ENCODE measurements around the gene CSAG1.
"Not testable (repeated sequence)": the region's sequence is repeated elsewhere in the genome, so short reads cannot be mapped to it uniquely, and the experiment has no call there.

The CSAG1 gene, protein sequence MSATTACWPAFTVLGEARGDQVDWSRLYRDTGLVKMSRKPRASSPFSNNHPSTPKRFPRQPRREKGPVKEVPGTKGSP

DNA sequence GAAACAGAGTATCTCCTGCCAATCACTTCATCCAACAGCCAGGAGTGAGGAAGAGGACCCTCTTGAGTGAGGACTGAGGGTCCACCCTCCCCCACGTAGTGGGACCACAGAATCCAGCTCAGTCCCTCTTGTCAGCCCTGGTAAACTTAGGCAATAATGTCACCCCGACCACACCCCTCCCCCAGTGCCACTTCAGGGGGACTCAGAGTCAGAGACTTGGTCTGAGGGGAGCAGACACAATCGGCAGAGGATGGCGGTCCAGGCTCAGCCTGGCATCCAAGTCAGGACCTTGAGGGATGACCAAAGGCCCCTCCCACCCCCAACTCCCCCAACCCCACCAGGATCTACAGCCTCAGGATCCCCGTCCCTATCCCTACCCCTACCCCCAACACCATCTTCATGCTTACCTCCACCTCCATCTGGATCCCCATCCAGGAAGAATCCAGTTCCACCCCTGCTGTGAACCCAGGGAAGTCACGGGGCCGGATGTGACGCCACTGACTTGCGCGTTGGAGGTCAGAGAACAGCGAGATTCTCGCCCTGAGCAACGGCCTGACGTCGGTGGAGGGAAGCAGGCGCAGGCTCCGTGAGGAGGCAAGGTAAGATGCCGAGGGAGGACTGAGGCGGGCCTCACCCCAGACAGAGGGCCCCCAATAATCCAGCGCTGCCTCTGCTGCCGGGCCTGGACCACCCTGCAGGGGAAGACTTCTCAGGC is at the start of gene CSAG1, which contains the start of gene MAGEA12:
TSS of gene CSAG1 (minus strand) at position 461 of the 715 bp plus-strand sequence. CDS start 1,261 bp downstream, outside the sequence.
TSS of gene MAGEA12 (plus strand) at position 497 of the 715 bp plus-strand sequence. CDS start 2,405 bp downstream, outside the sequence.
- no peak for DNase-seq (ENCODE audit: low read depth in 3 of 3)

DNA sequence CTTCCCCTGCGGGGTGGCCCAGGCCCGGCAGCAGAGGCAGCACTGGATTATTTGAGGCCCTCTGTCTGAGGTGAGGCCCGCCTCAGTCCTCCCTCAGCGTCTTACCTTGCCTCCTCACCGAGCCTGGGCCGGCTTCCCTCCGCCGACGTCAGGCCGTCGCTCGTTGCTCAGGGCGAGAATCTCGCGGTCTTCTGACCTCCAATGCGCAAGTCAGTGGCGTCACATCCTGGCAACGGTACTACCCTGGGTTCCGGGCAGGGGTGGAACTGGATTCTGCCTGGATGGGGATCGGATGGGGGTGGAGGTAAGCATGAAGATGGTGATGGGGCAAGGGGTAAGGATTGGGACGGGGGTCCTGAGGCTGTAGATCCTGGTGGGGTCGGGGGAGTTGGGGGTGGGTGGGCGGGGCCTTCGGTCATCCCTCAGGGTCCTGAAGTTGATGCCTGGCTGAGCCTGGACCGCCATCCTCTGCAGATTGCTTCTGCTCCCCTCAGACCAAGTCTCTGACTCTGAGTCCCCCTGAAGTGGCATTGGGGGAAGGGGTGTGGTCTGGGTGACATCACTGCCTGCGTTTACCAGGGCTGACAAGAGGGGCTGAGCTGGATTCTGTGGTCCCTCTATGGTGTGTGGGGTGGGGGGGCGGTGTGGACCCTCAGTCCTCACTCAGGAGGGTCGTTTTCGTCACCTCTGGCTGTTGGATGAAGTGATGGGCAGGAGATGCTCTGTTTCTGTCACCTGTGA is 36.2 kb upstream of the CSAG1 start, which contains the start of gene MAGEA6:
TSS of gene MAGEA6 (minus strand) at position 141 of the 741 bp plus-strand sequence. CDS start 2,039 bp downstream, outside the sequence.
- DNase-seq (ENCODE audit: low read depth in 3 of 3), result not testable (repeated sequence)

DNA sequence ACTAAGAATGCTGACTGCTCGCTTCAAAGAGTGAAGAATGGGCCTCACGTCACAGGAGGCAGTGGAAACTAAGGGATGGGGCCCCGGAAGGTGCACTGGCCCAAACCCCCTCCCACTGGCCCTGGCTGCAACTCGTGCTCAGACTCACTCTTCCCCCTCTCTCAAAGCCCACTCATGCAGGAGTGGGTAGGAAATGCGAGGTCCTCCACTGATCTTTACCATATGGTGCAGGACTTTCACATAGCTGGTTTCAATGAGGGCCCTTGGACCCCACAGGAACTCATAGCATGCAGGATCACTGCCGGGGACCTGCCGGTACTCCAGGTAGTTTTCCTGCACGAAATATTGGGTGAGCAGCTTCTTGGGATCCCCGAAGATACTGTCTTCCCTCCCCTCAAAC is 33.0 kb upstream of the CSAG1 start:
- not testable (repeated sequence) for DNase-seq (ENCODE audit: low read depth in 3 of 3)

DNA sequence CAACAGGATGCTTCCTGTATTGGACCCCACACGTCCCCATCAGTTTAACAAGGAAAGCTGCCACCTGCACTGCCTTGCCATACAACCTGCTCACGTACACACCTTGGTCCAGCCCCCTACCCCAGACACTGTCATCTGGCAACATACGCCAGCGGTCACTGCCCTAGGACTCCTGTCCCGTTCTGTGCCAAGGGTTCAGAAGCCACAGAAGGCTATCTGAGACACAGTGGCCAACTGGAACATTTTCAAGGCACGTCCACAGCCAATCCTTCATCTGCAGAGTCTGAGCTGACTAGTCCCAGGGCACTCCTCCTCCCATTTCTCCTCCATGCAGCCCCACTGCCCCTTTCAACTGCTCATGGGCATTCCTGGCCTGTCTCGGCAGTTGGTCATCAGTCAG is 28.1 kb upstream of the CSAG1 start:
- not testable (repeated sequence) for DNase-seq (ENCODE audit: low read depth in 3 of 3)

DNA sequence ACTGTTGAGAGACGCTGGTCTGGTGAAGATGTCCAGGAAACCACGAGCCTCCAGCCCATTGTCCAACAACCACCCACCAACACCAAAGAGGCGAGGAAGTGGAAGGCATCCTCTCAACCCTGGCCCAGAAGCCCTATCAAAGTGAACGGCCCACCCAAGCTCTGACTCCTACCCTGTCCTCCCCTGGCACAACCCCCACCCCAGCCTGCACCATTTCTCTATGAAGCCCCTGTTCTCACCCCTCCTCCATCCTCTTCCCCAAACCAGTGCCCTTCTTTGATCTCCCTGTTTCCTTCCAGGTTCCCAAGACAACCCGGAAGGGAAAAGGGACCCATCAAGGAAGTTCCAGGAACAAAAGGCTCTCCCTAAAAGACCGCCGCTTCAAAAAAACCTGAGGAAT is 26.0 kb upstream of the CSAG1 start:
- DNase-seq (ENCODE audit: low read depth in 3 of 3), result not testable (repeated sequence)

DNA sequence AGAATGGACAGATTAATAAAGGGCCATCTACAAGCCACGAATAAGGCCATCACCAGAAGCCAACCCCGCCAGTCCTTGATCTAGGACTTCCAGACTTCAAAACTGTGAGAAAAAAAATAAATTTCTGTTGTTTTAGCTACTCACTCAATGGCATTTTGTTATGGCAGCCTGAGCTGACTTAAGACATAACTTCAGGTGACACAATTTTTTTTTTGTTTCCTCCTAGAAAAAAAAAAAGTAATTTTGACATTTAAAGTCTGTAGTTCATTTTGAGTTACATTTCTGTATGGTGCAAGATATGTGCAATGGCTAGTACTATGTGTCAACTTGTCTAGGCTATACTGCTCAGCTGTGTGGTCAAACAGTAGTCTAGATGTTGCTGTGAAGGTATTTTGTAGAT is 25.4 kb upstream of the CSAG1 start, which contains the start of gene CSAG3:
TSS of gene CSAG3 (plus strand) at position 301 of the 400 bp plus-strand sequence.
- DNase-seq (ENCODE audit: low read depth in 3 of 3), result not testable (repeated sequence)

DNA sequence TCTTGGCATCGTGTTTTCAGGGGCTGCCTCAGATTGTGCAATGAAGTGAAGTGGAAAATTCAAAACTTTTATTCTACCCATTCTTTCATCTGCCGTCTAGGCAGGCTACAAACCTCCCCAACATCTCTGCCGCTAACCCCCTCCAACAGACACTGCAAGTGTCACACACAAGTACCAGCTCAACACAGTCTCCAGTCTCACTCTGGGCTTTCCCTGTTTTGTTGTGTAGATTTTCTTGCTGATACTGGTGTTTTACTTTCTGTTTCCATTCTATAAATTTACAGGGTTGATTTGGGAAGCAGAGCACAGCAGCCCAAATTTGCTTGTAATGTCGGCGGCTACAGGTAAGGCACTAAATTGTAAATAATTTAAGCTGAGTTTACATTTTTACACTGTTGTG is 21.4 kb upstream of the CSAG1 start:
- DNase-seq (ENCODE audit: low read depth in 3 of 3), result not testable (repeated sequence)

DNA sequence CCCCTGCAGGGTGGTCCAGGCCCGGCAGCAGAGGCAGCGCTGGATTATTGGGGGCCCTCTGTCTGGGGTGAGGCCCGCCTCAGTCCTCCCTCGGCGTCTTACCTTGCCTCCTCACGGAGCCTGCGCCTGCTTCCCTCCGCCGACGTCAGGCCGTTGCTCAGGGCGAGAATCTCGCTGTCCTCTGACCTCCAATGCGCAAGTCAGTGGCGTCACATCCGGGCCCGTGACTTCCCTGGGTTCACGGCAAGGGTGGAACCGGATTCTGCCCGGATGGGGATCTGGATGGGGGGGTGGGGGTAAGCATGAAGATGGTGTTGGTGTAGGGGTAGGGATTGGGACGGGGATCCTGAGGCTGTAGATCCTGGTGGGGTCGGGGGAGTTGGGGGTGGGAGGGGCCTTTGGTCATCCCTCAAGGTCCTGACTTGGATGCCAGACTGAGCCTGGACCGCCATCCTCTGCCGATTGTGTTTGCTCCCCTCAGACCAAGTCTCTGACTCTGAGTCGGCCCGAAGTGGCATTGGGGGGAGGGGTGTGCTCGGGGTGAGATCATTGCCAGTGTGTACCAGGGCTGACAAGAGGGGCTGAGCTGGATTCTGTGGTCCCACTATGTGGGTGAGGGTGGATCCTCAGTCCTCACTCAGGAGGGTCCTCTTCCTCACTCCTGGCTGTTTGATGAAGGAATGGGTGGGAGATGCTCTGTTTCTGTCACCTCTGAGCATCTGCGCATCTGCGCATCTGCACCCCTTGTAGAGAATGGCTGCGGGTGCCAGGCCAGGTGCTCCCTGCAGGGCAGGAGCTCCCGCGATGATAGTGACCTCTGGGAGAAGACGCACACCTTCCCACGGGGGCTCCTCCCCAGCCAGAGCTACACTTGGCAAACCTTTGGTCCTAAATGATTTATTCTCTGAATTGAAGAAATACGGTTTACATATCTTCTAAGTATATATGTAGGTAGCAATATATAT is 20.4 kb upstream of the CSAG1 start, which contains the start of gene MAGEA2:
TSS of gene MAGEA2 (minus strand) at position 157 of the 965 bp plus-strand sequence. CDS start 2,479 bp downstream, outside the sequence.
- DNase-seq (ENCODE audit: low read depth in 3 of 3), result not testable (repeated sequence)

DNA sequence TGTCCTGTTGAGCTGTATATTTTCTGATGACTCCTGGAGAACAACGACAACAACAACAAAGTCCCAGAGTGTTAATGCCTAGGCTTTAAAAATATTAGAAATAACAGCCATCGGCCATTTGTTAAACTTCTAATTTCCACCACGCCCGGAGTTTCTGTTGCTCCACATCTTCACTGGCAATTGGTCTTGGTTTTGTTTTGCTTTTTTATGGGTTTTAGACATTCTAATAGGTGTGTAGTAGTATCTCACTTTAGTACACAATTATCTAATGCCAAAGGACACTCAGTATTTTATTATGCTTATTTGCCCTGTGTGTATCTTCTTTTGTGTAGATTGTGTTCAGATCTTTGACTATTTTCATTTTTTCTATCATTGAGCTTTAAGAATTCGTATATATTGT is 5.0 kb upstream of the CSAG1 start:
- DNase-seq (ENCODE audit: low read depth in 3 of 3), result no peak

DNA sequence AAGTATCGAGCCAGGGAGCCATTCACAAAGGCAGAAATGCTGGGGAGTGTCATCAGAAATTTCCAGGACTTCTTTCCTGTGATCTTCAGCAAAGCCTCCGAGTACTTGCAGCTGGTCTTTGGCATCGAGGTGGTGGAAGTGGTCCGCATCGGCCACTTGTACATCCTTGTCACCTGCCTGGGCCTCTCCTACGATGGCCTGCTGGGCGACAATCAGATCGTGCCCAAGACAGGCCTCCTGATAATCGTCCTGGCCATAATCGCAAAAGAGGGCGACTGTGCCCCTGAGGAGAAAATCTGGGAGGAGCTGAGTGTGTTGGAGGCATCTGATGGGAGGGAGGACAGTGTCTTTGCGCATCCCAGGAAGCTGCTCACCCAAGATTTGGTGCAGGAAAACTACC is 3.0 kb upstream of the CSAG1 start:
- DNase-seq (ENCODE audit: low read depth in 3 of 3), result not testable (repeated sequence)

DNA sequence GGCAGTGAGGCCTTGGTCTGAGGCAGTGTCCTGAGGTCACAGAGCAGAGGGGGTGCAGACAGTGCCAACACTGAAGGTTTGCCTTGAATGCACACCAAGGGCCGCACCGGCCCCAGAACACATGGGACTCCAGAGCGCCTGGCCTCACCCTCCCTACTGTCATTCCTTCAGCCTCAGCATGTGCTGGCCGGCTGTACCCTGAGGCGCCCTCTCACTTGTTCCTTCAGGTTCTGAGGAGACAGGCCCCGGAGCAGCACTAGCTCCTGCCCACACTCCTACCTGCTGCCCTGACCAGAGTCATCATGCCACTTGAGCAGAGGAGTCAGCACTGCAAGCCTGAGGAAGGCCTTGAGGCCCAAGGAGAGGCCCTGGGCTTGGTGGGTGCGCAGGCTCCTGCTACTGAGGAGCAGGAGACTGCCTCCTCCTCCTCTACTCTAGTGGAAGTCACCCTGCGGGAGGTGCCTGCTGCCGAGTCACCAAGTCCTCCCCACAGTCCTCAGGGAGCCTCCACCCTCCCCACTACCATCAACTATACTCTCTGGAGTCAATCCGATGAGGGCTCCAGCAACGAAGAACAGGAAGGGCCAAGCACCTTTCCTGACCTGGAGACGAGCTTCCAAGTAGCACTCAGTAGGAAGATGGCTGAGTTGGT is 2.5 kb upstream of the CSAG1 start:
- no peak for DNase-seq (ENCODE audit: low read depth in 3 of 3)

DNA sequence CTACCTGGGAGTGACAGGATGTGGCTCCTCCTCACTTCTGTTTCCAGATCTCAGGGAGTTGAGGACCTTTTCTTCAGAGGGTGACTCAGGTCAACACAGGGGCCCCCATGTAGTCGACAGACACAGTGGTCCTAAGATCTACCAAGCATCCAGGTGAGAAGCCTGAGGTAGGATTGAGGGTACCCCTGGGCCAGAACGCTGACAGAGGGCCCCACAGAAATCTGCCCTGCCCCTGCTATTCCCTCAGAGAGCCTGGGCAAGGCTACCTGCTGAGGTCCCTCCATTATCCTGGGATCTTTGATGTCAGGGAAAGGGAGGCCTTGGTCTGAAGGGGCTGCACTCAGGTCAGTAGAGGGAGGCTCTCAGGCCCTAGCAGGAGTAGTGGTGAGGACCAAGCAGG is 1.6 kb upstream of the CSAG1 start:
- no peak for DNase-seq (ENCODE audit: low read depth in 3 of 3)

DNA sequence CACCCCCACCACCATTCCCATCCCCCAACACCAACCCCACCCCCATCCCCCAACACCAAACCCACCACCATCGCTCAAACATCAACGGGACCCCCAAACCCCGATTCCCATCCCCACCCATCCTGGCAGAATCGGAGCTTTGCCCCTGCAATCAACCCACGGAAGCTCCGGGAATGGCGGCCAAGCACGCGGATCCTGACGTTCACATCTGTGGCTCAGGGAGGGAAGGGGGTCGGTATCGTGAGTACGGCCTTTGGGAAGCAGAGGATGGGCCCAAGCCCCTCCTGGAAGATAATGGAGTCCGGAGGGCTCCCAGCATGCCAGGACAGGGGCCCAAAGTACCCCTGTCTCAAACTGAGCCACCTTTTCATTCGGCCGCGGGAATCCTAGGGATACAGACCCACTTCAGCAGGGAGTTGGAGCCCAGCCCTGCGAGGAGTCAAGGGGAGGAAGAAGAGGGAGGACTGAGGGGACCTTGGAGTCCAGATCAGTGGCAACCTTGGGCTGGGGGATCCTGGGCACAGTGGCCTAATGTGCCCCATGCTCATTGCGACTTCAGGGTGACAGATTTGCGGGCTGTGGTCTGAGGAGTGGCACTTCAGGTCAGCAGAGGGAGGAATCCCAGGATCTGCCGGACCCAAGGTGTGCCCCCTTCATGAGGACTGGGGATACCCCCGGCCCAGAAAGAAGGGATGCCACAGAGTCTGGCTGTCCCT is 780 bp upstream of the CSAG1 start:
- not testable (repeated sequence) for DNase-seq (ENCODE audit: low read depth in 3 of 3)

DNA sequence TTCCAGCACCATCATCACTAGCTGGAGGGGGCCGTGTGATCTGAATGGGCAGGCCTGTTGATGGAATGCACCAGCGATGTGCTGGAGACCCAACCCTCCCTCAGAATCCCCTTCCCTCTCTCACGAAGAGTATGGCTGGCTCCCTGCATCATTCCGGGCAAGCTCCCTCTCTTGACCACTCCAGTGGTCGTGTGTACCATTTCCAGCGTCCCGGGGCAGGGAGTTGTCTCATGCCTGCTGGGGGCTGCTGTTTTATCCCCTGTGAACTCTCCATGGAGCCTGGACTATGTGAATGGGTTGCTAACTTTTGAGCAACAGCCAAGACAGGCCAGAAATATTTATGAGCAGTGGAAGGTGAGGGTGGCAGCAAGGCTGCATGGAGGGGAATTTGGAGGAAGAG is 8.1 kb downstream of the CSAG1 start:
- no peak for DNase-seq (ENCODE audit: low read depth in 3 of 3)

DNA sequence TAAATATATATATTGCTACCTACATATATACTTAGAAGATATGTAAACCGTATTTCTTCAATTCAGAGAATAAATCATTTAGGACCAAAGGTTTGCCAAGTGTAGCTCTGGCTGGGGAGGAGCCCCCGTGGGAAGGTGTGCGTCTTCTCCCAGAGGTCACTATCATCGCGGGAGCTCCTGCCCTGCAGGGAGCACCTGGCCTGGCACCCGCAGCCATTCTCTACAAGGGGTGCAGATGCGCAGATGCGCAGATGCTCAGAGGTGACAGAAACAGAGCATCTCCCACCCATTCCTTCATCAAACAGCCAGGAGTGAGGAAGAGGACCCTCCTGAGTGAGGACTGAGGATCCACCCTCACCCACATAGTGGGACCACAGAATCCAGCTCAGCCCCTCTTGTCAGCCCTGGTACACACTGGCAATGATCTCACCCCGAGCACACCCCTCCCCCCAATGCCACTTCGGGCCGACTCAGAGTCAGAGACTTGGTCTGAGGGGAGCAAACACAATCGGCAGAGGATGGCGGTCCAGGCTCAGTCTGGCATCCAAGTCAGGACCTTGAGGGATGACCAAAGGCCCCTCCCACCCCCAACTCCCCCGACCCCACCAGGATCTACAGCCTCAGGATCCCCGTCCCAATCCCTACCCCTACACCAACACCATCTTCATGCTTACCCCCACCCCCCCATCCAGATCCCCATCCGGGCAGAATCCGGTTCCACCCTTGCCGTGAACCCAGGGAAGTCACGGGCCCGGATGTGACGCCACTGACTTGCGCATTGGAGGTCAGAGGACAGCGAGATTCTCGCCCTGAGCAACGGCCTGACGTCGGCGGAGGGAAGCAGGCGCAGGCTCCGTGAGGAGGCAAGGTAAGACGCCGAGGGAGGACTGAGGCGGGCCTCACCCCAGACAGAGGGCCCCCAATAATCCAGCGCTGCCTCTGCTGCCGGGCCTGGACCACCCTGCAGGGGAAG is 19.4 kb downstream of the CSAG1 start, which contains the start of gene MAGEA2B:
TSS of gene MAGEA2B (plus strand) at position 814 of the 973 bp plus-strand sequence. CDS start 2,479 bp downstream, outside the sequence.
- not testable (repeated sequence) for DNase-seq (ENCODE audit: low read depth in 3 of 3)

DNA sequence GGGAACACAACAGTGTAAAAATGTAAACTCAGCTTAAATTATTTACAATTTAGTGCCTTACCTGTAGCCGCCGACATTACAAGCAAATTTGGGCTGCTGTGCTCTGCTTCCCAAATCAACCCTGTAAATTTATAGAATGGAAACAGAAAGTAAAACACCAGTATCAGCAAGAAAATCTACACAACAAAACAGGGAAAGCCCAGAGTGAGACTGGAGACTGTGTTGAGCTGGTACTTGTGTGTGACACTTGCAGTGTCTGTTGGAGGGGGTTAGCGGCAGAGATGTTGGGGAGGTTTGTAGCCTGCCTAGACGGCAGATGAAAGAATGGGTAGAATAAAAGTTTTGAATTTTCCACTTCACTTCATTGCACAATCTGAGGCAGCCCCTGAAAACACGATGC is 20.3 kb downstream of the CSAG1 start:
- not testable (repeated sequence) for DNase-seq (ENCODE audit: low read depth in 3 of 3)

DNA sequence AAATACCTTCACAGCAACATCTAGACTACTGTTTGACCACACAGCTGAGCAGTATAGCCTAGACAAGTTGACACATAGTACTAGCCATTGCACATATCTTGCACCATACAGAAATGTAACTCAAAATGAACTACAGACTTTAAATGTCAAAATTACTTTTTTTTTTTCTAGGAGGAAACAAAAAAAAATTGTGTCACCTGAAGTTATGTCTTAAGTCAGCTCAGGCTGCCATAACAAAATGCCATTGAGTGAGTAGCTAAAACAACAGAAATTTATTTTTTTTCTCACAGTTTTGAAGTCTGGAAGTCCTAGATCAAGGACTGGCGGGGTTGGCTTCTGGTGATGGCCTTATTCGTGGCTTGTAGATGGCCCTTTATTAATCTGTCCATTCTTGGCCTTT is 24.3 kb downstream of the CSAG1 start, which contains the start of gene CSAG2:
TSS of gene CSAG2 (minus strand) at position 101 of the 400 bp plus-strand sequence. CDS start 161 bp downstream, outside the sequence.
- not testable (repeated sequence) for DNase-seq (ENCODE audit: low read depth in 3 of 3)

DNA sequence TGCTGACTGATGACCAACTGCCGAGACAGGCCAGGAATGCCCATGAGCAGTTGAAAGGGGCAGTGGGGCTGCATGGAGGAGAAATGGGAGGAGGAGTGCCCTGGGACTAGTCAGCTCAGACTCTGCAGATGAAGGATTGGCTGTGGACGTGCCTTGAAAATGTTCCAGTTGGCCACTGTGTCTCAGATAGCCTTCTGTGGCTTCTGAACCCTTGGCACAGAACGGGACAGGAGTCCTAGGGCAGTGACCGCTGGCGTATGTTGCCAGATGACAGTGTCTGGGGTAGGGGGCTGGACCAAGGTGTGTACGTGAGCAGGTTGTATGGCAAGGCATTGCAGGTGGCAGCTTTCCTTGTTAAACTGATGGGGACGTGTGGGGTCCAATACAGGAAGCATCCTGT is 27.0 kb downstream of the CSAG1 start:
- not testable (repeated sequence) for DNase-seq (ENCODE audit: low read depth in 3 of 3)
